Mesendoderm (in vitro differentiated cells): ENCODE results near the gene RSPH4A. TPM values are rescaled to one million over a fixed set of nuclear protein-coding genes. Genes with fewer than 3 reads are reported as not detected.

Experiments
- DNase-seq: peaks from one replicate; pipeline ENCODE4 v3.0.0; 2013
- H2AK5ac ChIP-seq: 2 replicates; pipeline ENCODE4 v1.6.1; 2013; ENCODE audit warnings: low read length, inconsistent platforms
- H2BK120ac ChIP-seq: 2 replicates; pipeline ENCODE4 v1.6.1; 2013; ENCODE audit warnings: low read depth, mild to moderate bottlenecking, low read length, moderate library complexity, mixed read lengths
- H2BK15ac ChIP-seq: replicated peaks from 2 replicates; pipeline ENCODE4 v1.6.1; 2013; ENCODE audit warnings: low read depth, mild to moderate bottlenecking, moderate library complexity
- H2BK5ac ChIP-seq: 2 replicates; pipeline ENCODE4 v1.6.1; 2013; ENCODE audit warnings: low read length, inconsistent platforms
- H3K18ac ChIP-seq: 2 replicates; pipeline ENCODE4 v1.6.1; 2013; ENCODE audit warnings: mild to moderate bottlenecking, low read length, mixed read lengths
- H3K23ac ChIP-seq: one replicate; pipeline ENCODE4 v1.6.1; 2013; ENCODE audit warnings: low read length
- H3K27ac ChIP-seq: 2 replicates; pipeline ENCODE4 v1.5.1; 2013; ENCODE audit warnings: low read depth, mild to moderate bottlenecking, inconsistent platforms, low read length, moderate library complexity
- H3K27me3 ChIP-seq: 2 replicates; pipeline ENCODE4 v1.6.1; 2013; ENCODE audit warnings: low read length, control low read depth, mild to moderate bottlenecking, inconsistent platforms; ENCODE audit not compliant: insufficient read depth, poor library complexity
- H3K36me3 ChIP-seq: 2 replicates; pipeline ENCODE4 v1.6.1; 2013; ENCODE audit warnings: low read length, inconsistent platforms; ENCODE audit not compliant: control insufficient read depth, insufficient read depth
- H3K4ac ChIP-seq: one replicate; pipeline ENCODE4 v1.6.1; 2013; ENCODE audit warnings: low read depth, mild to moderate bottlenecking, low read length, moderate library complexity
- H3K4me1 ChIP-seq: 2 replicates; pipeline ENCODE4 v1.6.1; 2013; ENCODE audit warnings: low read depth, low read length, inconsistent platforms; ENCODE audit not compliant: control insufficient read depth
- H3K4me2 ChIP-seq: 2 replicates; pipeline ENCODE4 v1.6.1; 2013; ENCODE audit warnings: low read length
- H3K4me3 ChIP-seq: 2 replicates; pipeline ENCODE4 v1.5.1; 2013; ENCODE audit warnings: mild to moderate bottlenecking, low read length
- H3K56ac ChIP-seq: one replicate; pipeline ENCODE4 v1.6.1; 2013; ENCODE audit warnings: low read length
- H3K79me1 ChIP-seq: 2 replicates; pipeline ENCODE4 v1.6.1; 2013; ENCODE audit warnings: low read length, inconsistent platforms
- H3K79me2 ChIP-seq: 2 replicates; pipeline ENCODE4 v1.6.1; 2013; ENCODE audit warnings: mild to moderate bottlenecking, low read length; ENCODE audit not compliant: control insufficient read depth, insufficient read depth
- H3K9ac ChIP-seq: 2 replicates; pipeline ENCODE4 v1.6.1; 2013; ENCODE audit warnings: low read length, inconsistent platforms
- H4K5ac ChIP-seq: one replicate; pipeline ENCODE4 v1.6.1; 2013; ENCODE audit warnings: low read length
- H4K8ac ChIP-seq: one replicate; pipeline ENCODE4 v1.6.1; 2013; ENCODE audit warnings: low read depth, mild to moderate bottlenecking, control low read depth, low read length, moderate library complexity
- WGBS: extraction: QIAGEN DNeasy Blood & Tissue Kit; methylation state at CpG from one replicate; pipeline ENCODE4 v1.1.7; 2013; ENCODE audit warnings: low lambda C conversion rate, missing lambda C conversion rate; ENCODE audit not compliant: insufficient coverage; ENCODE audit errors: extremely low coverage; 5-methylcytosine and 5-hydroxymethylcytosine counted together
- polyA plus RNA-seq, 2 experiments: library from polyadenylated mRNA; stranded (reverse); fragments of 200-250 nt; gene quantifications; one replicate each; pipeline ENCODE4 v1.2.3, GENCODE V29; 2013

Gene RSPH4A
- polyA plus RNA-seq (2013, experiment 1 of 2), result 0.44 TPM
- polyA plus RNA-seq (2013, experiment 2 of 2), result 0.43 TPM

DNA sequence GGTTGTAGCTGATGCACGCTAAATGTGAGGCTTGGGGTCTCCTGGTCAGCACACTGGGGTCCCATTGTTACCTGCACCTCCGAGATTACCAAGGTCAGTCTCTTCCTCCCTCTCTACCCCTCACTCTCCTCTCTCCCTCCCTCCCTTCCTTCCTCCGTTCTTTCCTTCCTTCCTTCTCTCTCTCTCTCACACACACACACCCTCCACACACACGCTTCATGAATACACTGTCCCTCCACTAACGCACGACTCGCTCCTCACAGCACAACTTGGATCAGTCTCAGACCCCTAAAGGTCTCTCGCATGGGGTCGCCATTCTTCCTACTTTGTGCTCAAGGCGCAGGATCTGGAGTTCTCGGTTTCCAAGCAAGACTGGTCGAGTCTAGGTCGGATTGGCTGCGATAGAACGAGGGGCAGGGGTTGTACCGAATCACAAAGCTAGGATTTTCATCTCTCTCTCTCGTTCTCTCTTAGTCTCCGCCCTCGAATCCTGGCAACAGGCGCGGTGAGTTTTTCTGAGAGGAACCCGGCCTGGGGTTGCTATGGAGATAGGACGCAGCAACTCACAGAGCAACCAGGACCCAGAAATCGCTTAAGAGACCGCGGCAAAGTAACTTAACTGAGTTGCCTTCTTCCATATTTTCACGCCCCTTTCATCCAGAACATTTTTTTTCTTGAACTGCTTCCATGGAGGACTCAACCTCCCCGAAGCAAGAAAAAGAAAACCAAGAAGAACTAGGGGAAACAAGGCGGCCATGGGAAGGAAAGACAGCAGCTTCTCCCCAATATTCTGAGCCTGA is at the start of gene RSPH4A:
Gene RSPH4A (plus strand): TSS at position 543 of the 800 bp plus-strand sequence. CDS start 145 bp downstream, at position 688.
- H2BK120ac ChIP-seq, result no peak within 1 kb of the TSS
- no peak within 1 kb of the TSS for H3K18ac ChIP-seq
- no peak within 1 kb of the TSS for H2AK5ac ChIP-seq
- peaks cover 5% of the 10 kb centered on the region for H3K27me3 ChIP-seq
- no peak within 1 kb of the TSS for H4K5ac ChIP-seq
- H3K4me3 ChIP-seq, result peak within 1 kb of the TSS; percentile 49
- peak within 1 kb of the TSS; percentile 91 for H3K56ac ChIP-seq
- H3K4ac ChIP-seq, result no peak within 1 kb of the TSS
- no peaks in the 10 kb centered on the region for H3K79me2 ChIP-seq
- H3K23ac ChIP-seq, result no peak within 1 kb of the TSS
- H3K4me2 ChIP-seq, result peak within 1 kb of the TSS; percentile 49
- peak within 1 kb of the TSS; percentile 74 for H3K9ac ChIP-seq
- H4K8ac ChIP-seq, result no peak within 1 kb of the TSS
- no peak within 1 kb of the TSS for H3K27ac ChIP-seq
- no peak within 1 kb of the TSS for H2BK5ac ChIP-seq
- H3K79me1 ChIP-seq, result no peaks in the 10 kb centered on the region
- no peaks in the 10 kb centered on the region for H3K4me1 ChIP-seq
- H2BK15ac ChIP-seq, result no peak within 1 kb of the TSS
- WGBS, result no CpG with 5 or more reads among the region's 29 CpGs
- H3K36me3 ChIP-seq, result no peaks in the 10 kb centered on the region
- peak; percentile 99 for DNase-seq

DNA sequence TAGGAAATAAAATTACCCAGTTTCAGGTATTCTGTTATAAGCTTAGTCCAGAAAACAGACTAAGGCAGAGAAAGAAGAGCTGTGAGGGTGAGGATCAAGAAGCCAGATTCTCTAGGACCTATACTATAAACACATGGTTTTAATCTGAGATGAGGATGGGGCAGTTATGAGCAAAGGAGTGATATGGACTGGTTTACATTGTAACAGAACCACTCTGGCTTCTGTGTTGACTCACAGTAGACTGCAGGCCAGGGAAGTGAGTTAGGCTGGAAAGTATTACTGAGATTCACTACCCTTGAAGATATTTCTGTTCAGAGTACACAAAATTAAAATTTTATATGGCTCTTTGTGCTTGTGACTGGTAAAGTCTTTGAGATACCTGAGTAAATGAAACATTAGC is 48.2 kb upstream of the RSPH4A start:
- Histone ChIP-seq H4K5ac (no peak overlapping the region), H2BK15ac (no peak overlapping the region), H4K8ac (no peak overlapping the region), H3K79me1 (peaks cover 6% of the 10 kb centered on the region), H3K23ac (no peak overlapping the region), H3K4me1 (peaks cover 3% of the 10 kb centered on the region), H3K4me3 (no peak overlapping the region), H3K79me2 (peaks cover 17% of the 10 kb centered on the region), H2BK5ac (no peak overlapping the region), H3K9ac (no peak overlapping the region), H2AK5ac (no peak overlapping the region), H3K36me3 (no peaks in the 10 kb centered on the region), H3K27ac (no peak overlapping the region), H3K56ac (no peak overlapping the region), H3K18ac (no peak overlapping the region), H3K4me2 (no peak overlapping the region), H3K4ac (no peak overlapping the region), H2BK120ac (no peak overlapping the region), H3K27me3 (no peaks in the 10 kb centered on the region)
- no peak for DNase-seq

DNA sequence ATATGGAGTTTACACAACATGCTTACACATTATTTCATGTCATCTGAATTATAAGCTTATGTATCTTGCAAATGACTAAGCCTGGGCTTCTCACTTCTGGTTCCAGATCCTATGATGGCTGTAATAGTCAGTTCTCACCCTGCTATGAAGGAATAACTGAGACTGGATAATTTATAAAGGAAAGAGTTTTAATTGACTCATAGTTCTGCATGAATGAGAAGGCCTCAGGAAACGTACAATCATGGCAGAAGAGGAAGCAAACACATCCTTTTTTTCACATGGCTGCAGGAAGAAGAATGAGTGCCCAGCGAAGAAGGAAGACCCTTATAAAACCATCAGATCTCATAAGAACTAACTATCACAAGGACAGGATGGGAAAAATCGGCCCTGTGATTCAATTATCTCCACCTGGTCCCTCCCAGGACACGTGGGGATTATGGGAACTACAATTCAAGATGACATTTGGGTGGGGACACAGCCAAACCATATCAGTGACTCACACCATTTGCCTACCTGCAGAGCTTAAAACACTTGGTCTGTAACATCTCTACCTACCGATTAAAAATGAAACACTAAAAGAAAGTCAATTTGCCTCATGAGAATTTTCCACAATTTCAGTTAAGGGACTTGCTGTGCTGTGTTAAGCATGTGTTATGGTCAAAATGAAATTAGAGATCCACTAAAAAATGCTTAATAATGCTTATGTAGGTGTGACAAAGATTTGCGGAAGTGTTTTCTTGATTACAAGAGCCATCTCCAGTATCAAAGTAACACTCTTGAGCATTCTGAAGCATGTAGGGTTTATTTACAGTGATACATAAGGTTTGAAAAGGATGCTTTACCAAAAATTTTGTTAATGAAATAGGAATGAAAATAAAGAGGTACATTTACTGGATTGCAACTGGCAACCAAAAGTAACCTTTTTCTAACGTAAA is 47.2 kb upstream of the RSPH4A start:
- Histone ChIP-seq H3K79me1 (peaks cover 6% of the 10 kb centered on the region), H3K56ac (no peak overlapping the region), H3K27me3 (no peaks in the 10 kb centered on the region), H3K27ac (no peak overlapping the region), H2BK5ac (no peak overlapping the region), H3K23ac (no peak overlapping the region), H2BK15ac (no peak overlapping the region), H4K8ac (no peak overlapping the region), H3K4ac (no peak overlapping the region), H2AK5ac (no peak overlapping the region), H3K9ac (no peak overlapping the region), H3K79me2 (peaks cover 23% of the 10 kb centered on the region), H3K18ac (no peak overlapping the region), H3K4me1 (peaks cover 3% of the 10 kb centered on the region), H3K36me3 (no peaks in the 10 kb centered on the region), H3K4me2 (no peak overlapping the region), H4K5ac (no peak overlapping the region), H3K4me3 (no peak overlapping the region), H2BK120ac (no peak overlapping the region)
- DNase-seq, result peak; percentile 22
- no CpG with 5 or more reads among the region's 7 CpGs for WGBS

DNA sequence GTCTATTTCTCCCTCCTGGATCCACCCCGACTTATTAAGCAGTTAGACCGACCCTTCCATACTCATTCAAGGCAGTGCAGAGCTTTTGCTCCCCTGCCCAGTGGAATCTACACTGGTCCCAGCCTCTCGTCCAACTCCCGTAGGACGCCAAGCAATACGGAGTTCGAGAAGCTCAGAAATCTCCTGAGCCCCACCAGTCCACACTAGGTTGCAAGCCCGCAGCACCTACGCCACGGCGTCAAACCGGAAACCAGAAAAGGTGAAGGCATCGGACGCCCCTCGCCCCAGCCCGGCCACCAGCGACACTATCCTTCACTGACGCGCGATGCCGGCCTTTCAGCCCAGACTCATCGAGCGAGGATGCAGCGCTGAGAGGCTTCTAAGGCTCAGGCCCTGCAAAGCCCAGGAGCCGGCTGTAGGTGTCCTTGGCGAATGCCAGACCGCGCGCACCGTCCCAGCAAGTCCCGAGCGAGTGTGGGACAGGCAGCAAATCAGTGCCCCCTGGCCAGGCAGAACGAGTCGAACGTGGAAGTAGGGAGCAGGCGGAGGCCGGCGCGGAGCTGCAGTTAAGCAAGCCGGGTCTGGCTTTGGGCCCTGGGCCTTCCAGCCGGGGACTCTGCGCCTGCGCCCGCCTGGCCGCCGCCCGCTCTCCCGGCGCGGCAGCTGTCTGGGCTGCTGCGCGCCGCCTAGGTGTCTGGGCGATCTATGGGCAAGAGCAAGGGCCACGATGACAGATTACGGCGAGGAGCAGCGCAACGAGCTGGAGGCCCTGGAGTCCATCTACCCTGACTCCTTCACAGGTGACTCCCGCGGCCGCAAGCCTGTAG is 45.2 kb upstream of the RSPH4A start, which contains the start of gene RWDD1:
Gene RWDD1 (plus strand): TSS at position 649 of the 827 bp plus-strand sequence. CDS start 79 bp downstream, at position 728.
- peak within 1 kb of the TSS; percentile 95 for H3K56ac ChIP-seq
- H3K79me2 ChIP-seq, result peaks cover 29% of the 10 kb centered on the region
- peak within 1 kb of the TSS; percentile 57 for H4K8ac ChIP-seq
- H3K4ac ChIP-seq, result no peak within 1 kb of the TSS
- no peak within 1 kb of the TSS for H3K23ac ChIP-seq
- peak within 1 kb of the TSS; percentile 78 for H3K18ac ChIP-seq
- H2AK5ac ChIP-seq, result no peak within 1 kb of the TSS
- H3K4me3 ChIP-seq, result peak within 1 kb of the TSS; percentile 98
- no peaks in the 10 kb centered on the region for H3K36me3 ChIP-seq
- peak within 1 kb of the TSS; percentile 74 for H2BK5ac ChIP-seq
- H3K9ac ChIP-seq, result peak within 1 kb of the TSS; percentile 91
- H4K5ac ChIP-seq, result peak within 1 kb of the TSS; percentile 52
- DNase-seq, result peak; percentile 100
- H3K27me3 ChIP-seq, result no peaks in the 10 kb centered on the region
- whole genome bisulfite sequencing, result no CpG with 5 or more reads among the region's 62 CpGs
- peaks cover 8% of the 10 kb centered on the region for H3K79me1 ChIP-seq
- H3K4me1 ChIP-seq, result peaks cover 3% of the 10 kb centered on the region
- peak within 1 kb of the TSS; percentile 33 for H3K4me2 ChIP-seq
- no peak within 1 kb of the TSS for H2BK120ac ChIP-seq
- no peak within 1 kb of the TSS for H2BK15ac ChIP-seq
- peak within 1 kb of the TSS; percentile 93 for H3K27ac ChIP-seq

DNA sequence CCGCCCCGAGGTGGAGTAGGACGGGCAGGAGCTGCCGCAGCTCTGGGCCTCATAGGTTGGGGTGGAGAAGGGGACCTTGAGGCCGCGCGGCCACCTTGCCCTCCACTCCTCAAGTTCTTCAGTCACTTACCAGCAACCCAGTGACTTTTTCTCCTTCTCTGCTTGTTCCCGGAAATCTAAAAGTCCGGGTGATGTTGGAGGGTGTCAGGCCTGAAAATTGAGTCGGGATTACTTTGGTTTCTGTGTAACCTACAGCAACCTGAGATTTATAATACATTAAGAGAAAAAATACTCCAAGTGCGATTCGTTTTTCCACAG is 44.6 kb upstream of the RSPH4A start:
- no CpG with 5 or more reads among the region's 12 CpGs for WGBS

More for the DNA sequence above, 44.6 kb upstream of the RSPH4A start:
- H3K9ac ChIP-seq, result peak overlapping the region; percentile 91
- H3K4me2 ChIP-seq, result peak overlapping the region; percentile 25
- H3K4ac ChIP-seq, result no peak overlapping the region
- peak overlapping the region; percentile 93 for H3K27ac ChIP-seq
- no peak for DNase-seq
- peaks cover 3% of the 10 kb centered on the region for H3K4me1 ChIP-seq
- peak overlapping the region; percentile 78 for H3K18ac ChIP-seq
- H2BK15ac ChIP-seq, result no peak overlapping the region
- H3K56ac ChIP-seq, result peak overlapping the region; percentile 95
- no peak overlapping the region for H3K23ac ChIP-seq
- H3K27me3 ChIP-seq, result no peaks in the 10 kb centered on the region
- H3K36me3 ChIP-seq, result no peaks in the 10 kb centered on the region
- H2AK5ac ChIP-seq, result no peak overlapping the region
- peaks cover 8% of the 10 kb centered on the region for H3K79me1 ChIP-seq
- no peak overlapping the region for H2BK120ac ChIP-seq
- peak overlapping the region; percentile 98 for H3K4me3 ChIP-seq
- H4K5ac ChIP-seq, result no peak overlapping the region
- H2BK5ac ChIP-seq, result peak overlapping the region; percentile 43
- H4K8ac ChIP-seq, result no peak overlapping the region
- H3K79me2 ChIP-seq, result peaks cover 32% of the 10 kb centered on the region
